ENCODE measurements around the gene RNF152. TPM values are rescaled to one million over a fixed set of nuclear protein-coding genes. Genes with fewer than 3 reads are reported as not detected.

Gene RNF152
- total RNA-seq, 1 donor from 2014 or later: 10.4 TPM

GRCh38 chr18:61823595-61823994, 69.2 kb downstream of the RNF152 start:
- intact Hi-C loops (cut with micrococcal nuclease): no loop called here

GRCh38 chr18:61822879-61823278, 69.9 kb downstream of the RNF152 start:
- no peak for TF ChIP-seq CTCF (IDR thresholded peaks at IDR 0.05; ENCODE audit: borderline replicate concordance)
- intact Hi-C loops (cut with micrococcal nuclease): no loop called here
- Histone ChIP-seq H3K4me3 (no peak overlapping the region), H3K27me3 (ENCODE audit: low read depth) (no peaks in the 10 kb centered on the region), H3K4me1 (peaks cover 40% of the 10 kb centered on the region), H3K9me3 (replicated peaks) (no peaks in the 10 kb centered on the region), H3K27ac (replicated peaks) (no peak overlapping the region), H3K36me3 (no peaks in the 10 kb centered on the region)
- no peak for DNase-seq

More at GRCh38 chr18:61823595-61823994, 69.2 kb downstream of the RNF152 start:
- H3K4me1 ChIP-seq: peaks cover 40% of the 10 kb centered on the region
- DNase-seq: no peak
- H3K27me3 ChIP-seq (ENCODE audit: low read depth): no peaks in the 10 kb centered on the region
- H3K27ac ChIP-seq (replicated peaks): no peak overlapping the region
- H3K9me3 ChIP-seq (replicated peaks): no peaks in the 10 kb centered on the region
- no peak for TF ChIP-seq CTCF (IDR thresholded peaks at IDR 0.05; ENCODE audit: borderline replicate concordance)
- no peaks in the 10 kb centered on the region for H3K36me3 ChIP-seq
- no peak overlapping the region for H3K4me3 ChIP-seq

DNA sequence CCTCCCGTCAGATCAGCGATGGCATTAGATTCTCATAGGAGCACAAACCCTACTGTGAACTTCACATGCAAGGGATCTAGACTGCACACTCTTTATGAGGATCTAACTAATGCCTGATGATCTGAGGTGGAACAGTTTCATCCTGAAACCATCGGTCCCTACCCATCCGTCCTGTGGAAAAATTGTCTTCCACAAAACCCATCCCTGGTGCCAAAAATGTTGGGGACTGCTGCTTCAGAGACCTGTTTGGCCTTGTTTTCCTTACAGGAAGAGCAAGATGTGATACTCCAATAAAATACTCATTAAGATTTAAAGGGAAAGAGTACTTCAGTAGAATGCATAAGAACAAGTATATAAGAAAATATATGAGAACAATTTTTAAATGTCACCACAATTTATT, 71.1 kb downstream of the RNF152 start:
- Histone ChIP-seq H3K4me3 (no peak overlapping the region), H3K4me1 (peaks cover 37% of the 10 kb centered on the region), H3K9me3 (replicated peaks) (no peaks in the 10 kb centered on the region), H3K27ac (replicated peaks) (no peak overlapping the region), H3K27me3 (ENCODE audit: low read depth) (no peaks in the 10 kb centered on the region), H3K36me3 (no peaks in the 10 kb centered on the region)
- no peak for DNase-seq
- no peak for TF ChIP-seq CTCF (IDR thresholded peaks at IDR 0.05; ENCODE audit: borderline replicate concordance)
- intact Hi-C loops (cut with micrococcal nuclease): no loop called here

DNA sequence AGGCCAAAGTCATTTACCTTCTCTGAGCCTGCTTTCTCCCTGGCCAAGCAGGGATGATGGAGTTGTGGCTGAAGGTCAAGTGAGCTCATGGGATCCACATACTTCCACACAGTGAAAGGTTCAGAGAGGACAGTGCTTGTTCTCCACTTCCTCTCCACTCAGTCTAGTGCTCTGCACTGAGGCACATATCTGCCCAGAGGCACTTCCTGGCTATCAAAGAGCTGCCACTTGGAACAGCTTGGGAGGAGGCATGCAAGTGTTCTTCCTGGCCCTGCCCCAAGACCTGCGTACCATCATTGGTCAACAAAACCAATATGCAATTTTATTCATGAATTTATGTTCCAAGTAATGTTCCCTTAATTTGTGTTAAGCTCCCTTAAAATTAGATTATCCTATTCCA, 71.9 kb downstream of the RNF152 start:
- TF ChIP-seq CTCF (IDR thresholded peaks at IDR 0.05; ENCODE audit: borderline replicate concordance): no peak
- no peak for DNase-seq
- no peak overlapping the region for H3K4me3 ChIP-seq
- no peak overlapping the region for H3K27ac ChIP-seq (replicated peaks)
- peaks cover 31% of the 10 kb centered on the region for H3K4me1 ChIP-seq
- H3K27me3 ChIP-seq (ENCODE audit: low read depth): no peaks in the 10 kb centered on the region
- intact Hi-C loops (cut with micrococcal nuclease): no loop called here
- no peaks in the 10 kb centered on the region for H3K9me3 ChIP-seq (replicated peaks)
- H3K36me3 ChIP-seq: peaks cover 6% of the 10 kb centered on the region

GRCh38 chr18:61817086-61817485, 75.7 kb downstream of the RNF152 start:
- Histone ChIP-seq H3K4me1 (peaks cover 12% of the 10 kb centered on the region), H3K9me3 (replicated peaks) (no peaks in the 10 kb centered on the region), H3K27me3 (ENCODE audit: low read depth) (no peaks in the 10 kb centered on the region), H3K27ac (replicated peaks) (no peak overlapping the region), H3K4me3 (no peak overlapping the region), H3K36me3 (peaks cover 30% of the 10 kb centered on the region)
- no peak for TF ChIP-seq CTCF (IDR thresholded peaks at IDR 0.05; ENCODE audit: borderline replicate concordance)
- intact Hi-C loops (cut with micrococcal nuclease): no loop called here
- DNase-seq: no peak

Measured in left ventricle myocardium inferior (tissue), 1 donor.